Erythroblast (primary cell): ENCODE data around the gene PGR.

Experiments
- GATA1 ChIP-seq: IDR thresholded peaks from 2 replicates; pipeline ENCODE4 v1.6.1; 2011; ENCODE audit warnings: low read depth, mild to moderate bottlenecking, control low read depth, low read length, moderate library complexity
- POLR2A ChIP-seq: IDR thresholded peaks from 2 replicates; pipeline ENCODE4 v1.6.1; 2011; ENCODE audit warnings: mild to moderate bottlenecking, low read length

DNA sequence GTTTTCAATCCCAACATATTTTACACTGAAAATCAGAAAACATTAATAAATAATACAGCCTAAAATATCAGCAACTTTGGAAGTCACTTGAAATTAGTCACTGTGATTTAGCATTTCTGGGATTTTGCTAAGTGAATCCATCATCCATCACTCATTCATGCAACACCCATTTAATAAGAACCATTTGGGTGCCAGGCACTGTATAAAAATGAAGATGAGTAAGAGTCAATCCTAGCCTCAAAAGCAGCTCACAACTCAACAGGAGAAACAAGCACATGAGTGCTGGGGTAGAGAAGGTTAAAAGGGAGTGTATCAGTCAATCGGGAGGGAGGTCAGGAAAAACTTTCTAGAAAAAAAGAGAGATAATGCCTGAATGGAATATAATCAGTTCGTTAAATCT, 77.9 kb downstream of the PGR start:
- no peak for TF ChIP-seq POLR2A
- no peak for TF ChIP-seq GATA1
